HG02610 (cell line): ENCODE measurements around the gene CDK8.

ENCODE experiments used
- ATAC-seq: cut with Tn5 transposase; IDR thresholded peaks from one replicate; pipeline ENCODE4 v1.9.1; 2021; ENCODE audit warnings: mild to moderate bottlenecking, moderate library complexity; ENCODE audit not compliant: unreplicated experiment

The CDK8 gene

GRCh38 chr13:26436914-26437313, 183.0 kb downstream of the CDK8 start:
- ATAC-seq = no peak

GRCh38 chr13:26440111-26440510, 186.2 kb downstream of the CDK8 start:
- ATAC-seq = no peak

GRCh38 chr13:26441476-26441875, 187.5 kb downstream of the CDK8 start:
- ATAC-seq = no peak

- ATAC-seq = no peak
These were observed 188.6 kb downstream of the CDK8 start for GRCh38 chr13:26442541-26442940.

- ATAC-seq = no peak
These were observed 191.2 kb downstream of the CDK8 start for GRCh38 chr13:26445092-26445491.

- ATAC-seq = no peak
These were observed 192.8 kb downstream of the CDK8 start for GRCh38 chr13:26446751-26447150.

- ATAC-seq = no peak
These were observed 194.1 kb downstream of the CDK8 start for GRCh38 chr13:26448032-26448431.

GRCh38 chr13:26449063-26449848, 195.3 kb downstream of the CDK8 start:
- ATAC-seq = no peak
